GM12878 (cell line): ENCODE results near the gene HEMK1. TPM values are rescaled to one million over a fixed set of nuclear protein-coding genes. Genes with fewer than 3 reads are reported as not detected.

Source experiments
- ATAC-seq: fragments of 200-7000 bp; cut with Tn5 transposase; 3 replicates; pipeline ENCODE4 v1.9.1; 2020; ENCODE audit warnings: mild to moderate bottlenecking, moderate library complexity
- BruUV-seq: library from RNA; stranded (reverse); fragments of 400-500 nt; replicated peaks from 2 replicates; lab custom pipeline; 2021; lab: Mats Ljungman, UMichigan
- CTCF ChIA-PET: fragments of 300-600 bp; sonication (Branson Sonifier 250); formaldehyde crosslinking; extraction: SDS; loops from one replicate; lab custom pipeline; 2021; ENCODE audit warnings: inconsistent platforms; lab: Yijun Ruan, JAX
- POLR2A ChIA-PET: fragments of 350-600 bp; formaldehyde crosslinking; extraction: SDS; loops from one replicate; lab custom pipeline; 2021; ENCODE audit warnings: inconsistent platforms; lab: Charles Lee
- RAD21 ChIA-PET: fragments of 300-600 bp; sonication (Branson Sonifier 250); formaldehyde crosslinking; loops from one replicate; lab custom pipeline; 2023; ENCODE audit warnings: antibody characterized with exemption; ENCODE audit not compliant: unreplicated experiment; lab: Charles Lee
- SMC1A ChIA-PET: fragments of 300-600 bp; sonication (Branson Sonifier 250); formaldehyde crosslinking; loops from one replicate; lab custom pipeline; 2023; ENCODE audit not compliant: unreplicated experiment, uncharacterized antibody; lab: Charles Lee
- DNase-seq: peaks from one replicate; pipeline ENCODE4 v3.0.0-alpha.2; 2011; ENCODE audit warnings: low read depth, low spot score
- FAIRE-seq: peaks from 3 replicates; lab custom pipeline; 2011; peaks lifted over from hg19 to GRCh38; lab: Jason Lieb, UNC
- H2AFZ ChIP-seq: 2 replicates; pipeline ENCODE4 v1.6.0; 2011; ENCODE audit warnings: low read depth, low read length, control low read depth; ENCODE audit not compliant: control insufficient read depth
- H3K27ac ChIP-seq: 2 replicates; pipeline ENCODE4 v1.5.1; 2011; ENCODE audit warnings: control low read depth; ENCODE audit not compliant: control insufficient read depth, insufficient read depth
- H3K27me3 ChIP-seq, 2 experiments: replicated peaks in 1 of 2; 2 replicates each; pipeline versions ENCODE4 v1.6.0 to v1.6.1; 2011; ENCODE audit warnings: low read length in 1 of 2; ENCODE audit not compliant: control insufficient read depth in 2 of 2, insufficient read depth in 2 of 2
- H3K36me3 ChIP-seq, 2 experiments: 2 replicates each; pipeline ENCODE4 v1.5.1; 2011; ENCODE audit warnings: low read length in 1 of 2; ENCODE audit not compliant: control insufficient read depth in 2 of 2, insufficient read depth in 2 of 2
- H3K4me1 ChIP-seq: 2 replicates; pipeline ENCODE4 v1.6.1; 2011; ENCODE audit warnings: mild to moderate bottlenecking, low read length, moderate library complexity, mixed read lengths; ENCODE audit not compliant: control insufficient read depth, insufficient read depth
- H3K4me2 ChIP-seq: 2 replicates; pipeline ENCODE4 v1.6.0; 2011; ENCODE audit warnings: control low read depth; ENCODE audit not compliant: control insufficient read depth, insufficient read depth
- H3K4me3 ChIP-seq: fragments of 200-600 bp; sonication (generic); 2 replicates; pipeline ENCODE4 v1.5.1; 2016
- H3K79me2 ChIP-seq: 2 replicates; pipeline ENCODE4 v1.6.0; 2011; ENCODE audit warnings: low read length; ENCODE audit not compliant: control insufficient read depth, insufficient read depth
- H3K9ac ChIP-seq: 2 replicates; pipeline ENCODE4 v1.8.0; 2011; ENCODE audit warnings: low read length, control low read depth, mixed read lengths; ENCODE audit not compliant: control insufficient read depth, insufficient read depth
- H3K9me3 ChIP-seq: replicated peaks from 3 replicates; pipeline ENCODE4 v1.5.1; 2011; ENCODE audit warnings: mild to moderate bottlenecking, low read length; ENCODE audit not compliant: control insufficient read depth, insufficient read depth
- H4K20me1 ChIP-seq: 2 replicates; pipeline ENCODE4 v1.6.0; 2011; ENCODE audit not compliant: control insufficient read depth, insufficient read depth
- CBX3 ChIP-seq: fragments of 200-600 bp; sonication (generic); IDR thresholded peaks from 2 replicates; pipeline ENCODE4 v1.6.1; 2016; ENCODE audit warnings: low read depth, borderline replicate concordance
- ETV6 ChIP-seq, 2 experiments: fragments of 450-650 bp in 1 of 2; IDR thresholded peaks in 1 of 2; conservative IDR thresholded peaks in 1 of 2; 2 replicates each; pipeline ENCODE4 v1.6.1; 2014; ENCODE audit warnings: antibody characterized with exemption in 1 of 2, borderline replicate concordance in 1 of 2, low read depth in 1 of 2, mild to moderate bottlenecking in 1 of 2, moderate library complexity in 1 of 2
- FOXM1 ChIP-seq: IDR thresholded peaks from 2 replicates; pipeline ENCODE4 v1.6.1; 2012; ENCODE audit warnings: low read depth, mild to moderate bottlenecking, inconsistent platforms, low read length, moderate library complexity
- IKZF2 ChIP-seq, 2 experiments: fragments of 450-650 bp; IDR thresholded peaks; 2 replicates each; pipeline ENCODE4 v1.6.1; 2017; ENCODE audit warnings: mild to moderate bottlenecking in 2 of 2, moderate library complexity in 2 of 2
- KLF5 ChIP-seq: fragments of 450-650 bp; IDR thresholded peaks from 2 replicates; pipeline ENCODE4 v1.6.1; 2014; ENCODE audit warnings: mild to moderate bottlenecking; ENCODE audit not compliant: partially characterized antibody
- MTA3 ChIP-seq: IDR thresholded peaks from 2 replicates; pipeline ENCODE4 v1.6.1; 2012; ENCODE audit warnings: low read length, inconsistent platforms, borderline replicate concordance
- RCOR1 ChIP-seq: conservative IDR thresholded peaks from 2 replicates; pipeline ENCODE4 v1.6.1; 2012; ENCODE audit warnings: low read depth, low read length, improper control_type of control experiment
- SMAD1 ChIP-seq: fragments of 450-650 bp; IDR thresholded peaks from 2 replicates; pipeline ENCODE4 v1.6.1; 2018; ENCODE audit warnings: mild to moderate bottlenecking, low read depth; ENCODE audit not compliant: partially characterized antibody
- ZNF207 ChIP-seq: fragments of 450-650 bp; IDR thresholded peaks from 2 replicates; pipeline ENCODE4 v1.6.1; 2014; ENCODE audit warnings: antibody characterized with exemption, mild to moderate bottlenecking, borderline replicate concordance
- WGBS: methylation state at CpG from one replicate; pipeline ENCODE4 v1.1.6; 2016; ENCODE audit warnings: low lambda C conversion rate; ENCODE audit not compliant: insufficient replicate concordance, insufficient coverage; ENCODE audit errors: missing lambda C conversion rate; 5-methylcytosine and 5-hydroxymethylcytosine counted together
- in situ Hi-C: fragments of 300-500 bp; cut with MboI; formaldehyde crosslinking; loops from 9 replicates; pipeline ENCODE4 v1.14.3; 2018; ENCODE audit warnings: mixed read lengths
- intact Hi-C: fragments of 100-400 bp; cut with micrococcal nuclease; formaldehyde crosslinking; loops from one replicate; pipeline ENCODE4 v1.14.2; 2022; ENCODE audit not compliant: unreplicated experiment
- polyA plus RNA-seq, 11 experiments: library from polyadenylated mRNA; depleted of rRNA in 4 of 11; unstranded in 6 of 11; stranded (reverse) in 5 of 11; fragments of >200 nt; fragmentation: Nextera tagmentation in 4 of 11; fragmentation: Illumina TruSeq in 1 of 11; extraction: Ambion mirVana in 4 of 11; extraction: Trizol in 1 of 11; gene quantifications; 1 replicate in 1 of 11; 2 replicates in 10 of 11; pipeline versions ENCODE4 v1.2.1 to v1.2.3, GENCODE V29; 2011 to 2016; ENCODE audit warnings: inconsistent platforms in 2 of 11, missing spikeins in 2 of 11, low read depth in 1 of 11
- total RNA-seq, 4 experiments: library from RNA; depleted of rRNA in 3 of 4; stranded (reverse); fragments of >200 nt in 3 of 4; fragmentation: Illumina TruSeq in 1 of 4; extraction: Trizol in 1 of 4; gene quantifications; 2 replicates each; pipeline versions ENCODE4 v1.2.1 to v1.2.3, GENCODE V29; 2013 to 2021
- TF ChIP-seq, protein P1 (sequence below): fragments of 450-650 bp; IDR thresholded peaks from 2 replicates; pipeline ENCODE4 v1.6.1; 2017; ENCODE audit warnings: mild to moderate bottlenecking, low read depth, inconsistent platforms; ENCODE audit not compliant: poor library complexity, severe bottlenecking
- TF ChIP-seq, protein P2 (sequence below): IDR thresholded peaks from 2 replicates; pipeline ENCODE4 v1.6.1; 2012; ENCODE audit warnings: mild to moderate bottlenecking, low read depth, low read length
- TF ChIP-seq, protein P3 (sequence below): IDR thresholded peaks from 2 replicates; pipeline ENCODE4 v1.6.1; 2012; ENCODE audit warnings: low read depth, low read length, improper control_type of control experiment

The HEMK1 gene
- total and polyA plus RNA-seq, 10 of the 15 experiments (the other 5 are each of a cell fraction or from before 2014, with no cell fraction given): 2.8 to 19.0 (median 12.0) TPM

DNA sequence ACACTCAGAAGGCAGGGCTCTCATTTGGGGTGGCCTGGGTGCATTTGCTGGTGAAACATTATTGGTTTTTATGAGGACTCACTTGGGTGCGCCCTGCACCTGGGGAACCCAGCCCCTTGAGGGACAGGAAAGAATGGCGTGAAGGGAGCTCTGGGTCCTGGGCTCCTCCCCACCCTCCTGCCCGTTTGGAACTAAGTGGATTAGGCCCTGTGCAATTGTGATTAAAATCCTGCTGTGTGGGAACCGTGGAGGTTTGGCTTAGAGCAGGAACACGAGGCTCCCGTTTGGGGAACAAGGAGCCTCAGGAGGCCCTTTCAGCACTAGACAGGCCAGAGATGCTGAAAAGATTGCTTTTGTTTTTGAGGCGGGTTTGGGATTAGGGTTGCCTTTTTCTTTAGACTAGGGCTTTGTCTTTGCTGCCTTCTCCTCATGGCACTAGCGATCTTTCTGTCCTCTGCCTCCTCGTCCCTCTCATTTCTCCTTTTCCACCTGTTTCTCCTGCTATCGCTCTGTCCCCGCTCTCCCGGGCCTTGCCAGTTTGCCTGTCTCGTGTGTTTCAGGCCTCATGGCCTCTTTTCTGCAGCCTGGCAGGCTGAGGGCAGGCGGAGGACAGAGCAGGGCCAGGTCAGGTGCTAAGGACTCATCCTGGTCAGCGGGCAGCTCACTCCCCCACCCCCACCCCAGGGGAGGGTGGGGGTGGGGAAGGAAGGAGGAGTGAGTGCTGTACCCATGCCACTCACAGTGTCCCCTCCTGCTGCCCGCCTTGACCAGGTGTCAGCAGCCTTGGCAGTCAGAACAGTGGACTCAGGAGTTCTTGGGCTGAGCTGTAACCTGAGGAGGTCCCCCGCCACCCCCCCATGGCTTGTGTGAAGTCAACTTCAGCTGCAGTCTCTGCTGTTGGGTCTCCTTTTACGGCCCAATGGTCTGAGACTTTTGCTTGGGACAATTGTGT, 56.2 kb downstream of the HEMK1 start (continued):
- TF ChIP-seq, protein P1, sequence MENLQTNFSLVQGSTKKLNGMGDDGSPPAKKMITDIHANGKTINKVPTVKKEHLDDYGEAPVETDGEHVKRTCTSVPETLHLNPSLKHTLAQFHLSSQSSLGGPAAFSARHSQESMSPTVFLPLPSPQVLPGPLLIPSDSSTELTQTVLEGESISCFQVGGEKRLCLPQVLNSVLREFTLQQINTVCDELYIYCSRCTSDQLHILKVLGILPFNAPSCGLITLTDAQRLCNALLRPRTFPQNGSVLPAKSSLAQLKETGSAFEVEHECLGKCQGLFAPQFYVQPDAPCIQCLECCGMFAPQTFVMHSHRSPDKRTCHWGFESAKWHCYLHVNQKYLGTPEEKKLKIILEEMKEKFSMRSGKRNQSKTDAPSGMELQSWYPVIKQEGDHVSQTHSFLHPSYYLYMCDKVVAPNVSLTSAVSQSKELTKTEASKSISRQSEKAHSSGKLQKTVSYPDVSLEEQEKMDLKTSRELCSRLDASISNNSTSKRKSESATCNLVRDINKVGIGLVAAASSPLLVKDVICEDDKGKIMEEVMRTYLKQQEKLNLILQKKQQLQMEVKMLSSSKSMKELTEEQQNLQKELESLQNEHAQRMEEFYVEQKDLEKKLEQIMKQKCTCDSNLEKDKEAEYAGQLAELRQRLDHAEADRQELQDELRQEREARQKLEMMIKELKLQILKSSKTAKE: no peak

DNA sequence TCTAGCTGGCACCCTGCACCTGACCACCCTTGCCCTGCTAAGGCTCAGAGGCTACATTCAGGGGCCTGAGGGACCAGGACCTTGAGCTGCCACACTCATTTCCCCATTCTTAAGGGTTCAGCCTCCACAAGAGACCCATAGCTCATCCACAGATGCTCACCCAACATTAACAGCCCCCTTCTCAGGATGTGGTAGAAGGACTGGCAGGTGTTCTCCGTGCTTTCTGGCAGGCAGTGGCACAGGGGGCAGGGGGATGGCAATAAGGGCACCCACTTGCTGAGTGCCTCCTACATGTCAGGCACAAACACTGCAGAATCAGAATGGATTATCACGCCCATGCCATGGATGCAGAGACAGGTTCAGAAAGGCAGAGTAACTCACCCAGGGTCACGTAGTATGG, 57.1 kb downstream of the HEMK1 start:
- H3K27me3 ChIP-seq: no peaks in the 10 kb centered on the region
- H3K4me3 ChIP-seq: no peak overlapping the region
- H3K9ac ChIP-seq: no peak overlapping the region
- POLR2A ChIA-PET: no interaction called here
- no peak overlapping the region for H2AFZ ChIP-seq
- CTCF ChIA-PET: interaction anchor here (0.6 to 4.6 kb wide), 3 partner anchors 12 to 165 kb away, joined by 3 to 35 read pairs (median 3); partner anchors contain the start of gene MAPKAPK3
- in situ Hi-C loops (no loop called here), intact Hi-C loops (no loop called here)
- no TSS peak for BruUV-seq
- SMC1A ChIA-PET: interaction anchor here (0.9 kb wide), 1 partner anchor 10 kb away, joined by 3 read pairs; the partner anchor contains the start of gene MAPKAPK3
- no peaks in the 10 kb centered on the region for H4K20me1 ChIP-seq
- RAD21 ChIA-PET: interaction anchor here (1.2 to 3.8 kb wide), 2 partner anchors 9 to 26 kb away, joined by 5 to 19 read pairs; partner anchors contain the start of gene MAPKAPK3
- H3K27ac ChIP-seq: no peak overlapping the region
- H3K79me2 ChIP-seq: no peaks in the 10 kb centered on the region
- WGBS: 79% methylated on average over 3 of the region's 3 CpGs
- FAIRE-seq (no peak), DNase-seq (no peak), ATAC-seq (no peak)
- peaks cover 0 to 4% of the 10 kb centered on the region in 2 experiments; a peak in 2 of 4 replicates for H3K36me3 ChIP-seq
- no peak overlapping the region for H3K4me2 ChIP-seq
- peaks cover 22% of the 10 kb centered on the region for H3K4me1 ChIP-seq
- no peaks in the 10 kb centered on the region for H3K9me3 ChIP-seq
- no peak for TF ChIP-seq FOXM1
- TF ChIP-seq MTA3: no peak
- no peak for TF ChIP-seq ZNF207
- TF ChIP-seq, protein P2, sequence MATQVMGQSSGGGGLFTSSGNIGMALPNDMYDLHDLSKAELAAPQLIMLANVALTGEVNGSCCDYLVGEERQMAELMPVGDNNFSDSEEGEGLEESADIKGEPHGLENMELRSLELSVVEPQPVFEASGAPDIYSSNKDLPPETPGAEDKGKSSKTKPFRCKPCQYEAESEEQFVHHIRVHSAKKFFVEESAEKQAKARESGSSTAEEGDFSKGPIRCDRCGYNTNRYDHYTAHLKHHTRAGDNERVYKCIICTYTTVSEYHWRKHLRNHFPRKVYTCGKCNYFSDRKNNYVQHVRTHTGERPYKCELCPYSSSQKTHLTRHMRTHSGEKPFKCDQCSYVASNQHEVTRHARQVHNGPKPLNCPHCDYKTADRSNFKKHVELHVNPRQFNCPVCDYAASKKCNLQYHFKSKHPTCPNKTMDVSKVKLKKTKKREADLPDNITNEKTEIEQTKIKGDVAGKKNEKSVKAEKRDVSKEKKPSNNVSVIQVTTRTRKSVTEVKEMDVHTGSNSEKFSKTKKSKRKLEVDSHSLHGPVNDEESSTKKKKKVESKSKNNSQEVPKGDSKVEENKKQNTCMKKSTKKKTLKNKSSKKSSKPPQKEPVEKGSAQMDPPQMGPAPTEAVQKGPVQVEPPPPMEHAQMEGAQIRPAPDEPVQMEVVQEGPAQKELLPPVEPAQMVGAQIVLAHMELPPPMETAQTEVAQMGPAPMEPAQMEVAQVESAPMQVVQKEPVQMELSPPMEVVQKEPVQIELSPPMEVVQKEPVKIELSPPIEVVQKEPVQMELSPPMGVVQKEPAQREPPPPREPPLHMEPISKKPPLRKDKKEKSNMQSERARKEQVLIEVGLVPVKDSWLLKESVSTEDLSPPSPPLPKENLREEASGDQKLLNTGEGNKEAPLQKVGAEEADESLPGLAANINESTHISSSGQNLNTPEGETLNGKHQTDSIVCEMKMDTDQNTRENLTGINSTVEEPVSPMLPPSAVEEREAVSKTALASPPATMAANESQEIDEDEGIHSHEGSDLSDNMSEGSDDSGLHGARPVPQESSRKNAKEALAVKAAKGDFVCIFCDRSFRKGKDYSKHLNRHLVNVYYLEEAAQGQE: no peak
- no peak for TF ChIP-seq SMAD1
- TF ChIP-seq, protein P3, sequence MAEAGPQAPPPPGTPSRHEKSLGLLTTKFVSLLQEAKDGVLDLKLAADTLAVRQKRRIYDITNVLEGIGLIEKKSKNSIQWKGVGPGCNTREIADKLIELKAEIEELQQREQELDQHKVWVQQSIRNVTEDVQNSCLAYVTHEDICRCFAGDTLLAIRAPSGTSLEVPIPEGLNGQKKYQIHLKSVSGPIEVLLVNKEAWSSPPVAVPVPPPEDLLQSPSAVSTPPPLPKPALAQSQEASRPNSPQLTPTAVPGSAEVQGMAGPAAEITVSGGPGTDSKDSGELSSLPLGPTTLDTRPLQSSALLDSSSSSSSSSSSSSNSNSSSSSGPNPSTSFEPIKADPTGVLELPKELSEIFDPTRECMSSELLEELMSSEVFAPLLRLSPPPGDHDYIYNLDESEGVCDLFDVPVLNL: no peak
- no peak for TF ChIP-seq CBX3
- no peak for TF ChIP-seq ETV6 (conservative IDR thresholded peaks at IDR 0.05 in 1 of 2, IDR thresholded peaks at IDR 0.05 in 1 of 2; ENCODE audit: borderline replicate concordance in 1 of 2, low read depth in 1 of 2)
- no peak for TF ChIP-seq KLF5
- TF ChIP-seq RCOR1: no peak
- TF ChIP-seq IKZF2 (IDR thresholded peaks at IDR 0.05): no peak
